Measurements from ENCODE around the gene USP9X.

DNA sequence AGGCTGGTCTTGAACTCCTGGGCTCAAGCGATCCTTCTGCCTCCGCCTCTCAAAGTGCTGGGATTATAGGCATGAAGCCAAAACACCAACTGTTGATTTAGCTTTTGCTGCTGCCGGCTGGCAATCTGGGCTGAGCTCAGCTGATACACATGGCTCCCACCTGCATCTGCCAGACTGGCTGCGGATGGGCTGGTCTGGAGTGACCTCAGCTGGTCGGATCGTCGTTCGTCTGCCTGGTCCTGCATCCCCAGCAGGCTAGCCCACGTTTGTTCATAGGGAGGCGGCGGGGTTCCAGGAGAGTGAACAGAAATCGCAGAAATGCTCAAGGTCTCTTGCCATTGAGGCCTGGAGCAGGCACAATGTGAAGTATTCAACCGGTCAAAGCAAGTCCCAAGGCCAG lies 174.3 kb downstream of the USP9X start:
- TF ChIP-seq EZH2 (IDR thresholded peaks at IDR 0.05; ENCODE audit: low read depth, low read length, severe bottlenecking) (no peak), EP300 (IDR thresholded peaks at IDR 0.05; ENCODE audit: borderline replicate concordance in 1 of 2, low read depth in 2 of 2, low read length in 2 of 2) (no peak), TEAD4 (IDR thresholded peaks at IDR 0.05; ENCODE audit: low read depth, low read length) (no peak), NRF1 (IDR thresholded peaks at IDR 0.05; ENCODE audit: low read depth, low read length) (no peak), RAD21 (IDR thresholded peaks at IDR 0.05 in 1 of 2, conservative IDR thresholded peaks at IDR 0.05 in 1 of 2; ENCODE audit: low read depth in 2 of 2, low read length in 2 of 2) (peak; percentile 21 to 32; a peak in 3 of 4 replicates), CHD1 (IDR thresholded peaks at IDR 0.05; ENCODE audit: low read depth, low read length) (no peak), ASH2L (IDR thresholded peaks at IDR 0.05; ENCODE audit: low read length) (no peak), JUND (IDR thresholded peaks at IDR 0.05; ENCODE audit: low read length) (no peak)
- TF ChIP-seq, protein P1, sequence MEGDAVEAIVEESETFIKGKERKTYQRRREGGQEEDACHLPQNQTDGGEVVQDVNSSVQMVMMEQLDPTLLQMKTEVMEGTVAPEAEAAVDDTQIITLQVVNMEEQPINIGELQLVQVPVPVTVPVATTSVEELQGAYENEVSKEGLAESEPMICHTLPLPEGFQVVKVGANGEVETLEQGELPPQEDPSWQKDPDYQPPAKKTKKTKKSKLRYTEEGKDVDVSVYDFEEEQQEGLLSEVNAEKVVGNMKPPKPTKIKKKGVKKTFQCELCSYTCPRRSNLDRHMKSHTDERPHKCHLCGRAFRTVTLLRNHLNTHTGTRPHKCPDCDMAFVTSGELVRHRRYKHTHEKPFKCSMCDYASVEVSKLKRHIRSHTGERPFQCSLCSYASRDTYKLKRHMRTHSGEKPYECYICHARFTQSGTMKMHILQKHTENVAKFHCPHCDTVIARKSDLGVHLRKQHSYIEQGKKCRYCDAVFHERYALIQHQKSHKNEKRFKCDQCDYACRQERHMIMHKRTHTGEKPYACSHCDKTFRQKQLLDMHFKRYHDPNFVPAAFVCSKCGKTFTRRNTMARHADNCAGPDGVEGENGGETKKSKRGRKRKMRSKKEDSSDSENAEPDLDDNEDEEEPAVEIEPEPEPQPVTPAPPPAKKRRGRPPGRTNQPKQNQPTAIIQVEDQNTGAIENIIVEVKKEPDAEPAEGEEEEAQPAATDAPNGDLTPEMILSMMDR (IDR thresholded peaks at IDR 0.05; ENCODE audit: control extremely low read depth in 1 of 3, insufficient read depth in 1 of 3, low read depth in 1 of 3, low read length in 3 of 3): no peak

Data from H1 (cell line).